Measurements from ENCODE around the gene GFM1.

The GFM1 gene

DNA sequence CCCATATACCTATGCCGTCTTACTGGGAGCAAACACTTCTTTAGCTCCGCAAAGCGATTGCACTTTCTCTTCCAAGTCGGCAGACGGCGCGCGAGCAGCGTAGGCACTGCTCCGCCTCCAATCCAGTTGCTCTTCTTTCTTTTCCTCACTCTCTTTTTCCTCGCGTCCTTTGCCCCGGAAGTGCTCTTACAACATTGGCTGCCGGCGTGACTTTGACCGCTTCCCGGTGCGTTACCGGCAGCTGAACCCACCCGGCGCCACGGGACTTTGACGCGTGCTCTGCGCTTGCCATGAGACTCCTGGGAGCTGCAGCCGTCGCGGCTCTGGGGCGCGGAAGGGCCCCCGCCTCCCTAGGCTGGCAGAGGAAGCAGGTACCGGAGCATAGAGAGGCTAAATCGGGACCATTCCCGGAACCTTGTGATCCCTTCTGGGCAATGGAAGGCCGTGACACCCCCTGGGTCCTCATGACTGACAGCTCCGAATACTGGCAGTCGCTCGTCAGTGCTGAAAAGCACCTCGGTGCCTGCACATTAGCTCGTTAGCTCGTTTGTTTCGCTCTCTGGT is at the start of gene GFM1:
GFM1 (plus strand) TSS at position 183 of the 564 bp plus-strand sequence; CDS start at position 291, 108 bp downstream.
- peak; percentile 99 for DNase-seq (ENCODE audit: low spot score)

DNA sequence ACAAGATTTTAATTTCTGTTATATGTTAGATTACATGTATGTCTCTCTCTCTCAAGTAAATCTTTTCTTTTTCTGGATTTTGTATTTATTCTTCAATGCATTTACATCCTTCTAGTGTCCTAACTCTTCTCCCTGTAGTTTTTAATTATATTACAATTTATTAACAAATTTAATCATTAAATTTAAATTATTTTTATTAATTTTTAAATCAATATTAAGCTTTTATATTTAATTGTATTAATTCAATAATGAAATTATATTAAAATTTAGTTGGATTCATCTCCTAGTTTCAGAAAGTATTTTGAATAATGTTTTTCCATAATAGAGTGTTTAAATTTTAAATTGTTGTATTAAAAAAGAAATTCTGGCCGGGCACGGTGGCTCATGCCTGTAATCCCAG is 43.5 kb upstream of the GFM1 start:
- no peak for DNase-seq (ENCODE audit: low spot score)

DNA sequence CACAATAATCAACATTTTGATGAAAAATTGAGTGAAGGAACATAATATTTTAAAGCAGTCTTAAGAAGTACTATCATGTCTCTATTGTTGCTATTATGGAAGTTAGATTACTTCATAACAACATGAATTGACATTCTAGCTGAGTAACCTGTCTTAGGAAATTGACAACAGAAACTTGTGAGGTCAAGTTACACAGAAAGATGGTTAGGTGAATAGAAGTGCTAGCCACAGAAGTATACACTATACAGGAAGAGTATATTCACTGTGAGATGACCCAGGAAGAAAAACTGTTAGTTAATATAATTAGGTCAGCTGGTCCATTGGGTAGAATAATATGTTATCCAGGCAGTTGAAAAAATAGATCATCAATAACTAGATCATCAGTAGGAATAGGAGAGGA is 42.1 kb upstream of the GFM1 start:
- DNase-seq (ENCODE audit: low spot score), result no peak

DNA sequence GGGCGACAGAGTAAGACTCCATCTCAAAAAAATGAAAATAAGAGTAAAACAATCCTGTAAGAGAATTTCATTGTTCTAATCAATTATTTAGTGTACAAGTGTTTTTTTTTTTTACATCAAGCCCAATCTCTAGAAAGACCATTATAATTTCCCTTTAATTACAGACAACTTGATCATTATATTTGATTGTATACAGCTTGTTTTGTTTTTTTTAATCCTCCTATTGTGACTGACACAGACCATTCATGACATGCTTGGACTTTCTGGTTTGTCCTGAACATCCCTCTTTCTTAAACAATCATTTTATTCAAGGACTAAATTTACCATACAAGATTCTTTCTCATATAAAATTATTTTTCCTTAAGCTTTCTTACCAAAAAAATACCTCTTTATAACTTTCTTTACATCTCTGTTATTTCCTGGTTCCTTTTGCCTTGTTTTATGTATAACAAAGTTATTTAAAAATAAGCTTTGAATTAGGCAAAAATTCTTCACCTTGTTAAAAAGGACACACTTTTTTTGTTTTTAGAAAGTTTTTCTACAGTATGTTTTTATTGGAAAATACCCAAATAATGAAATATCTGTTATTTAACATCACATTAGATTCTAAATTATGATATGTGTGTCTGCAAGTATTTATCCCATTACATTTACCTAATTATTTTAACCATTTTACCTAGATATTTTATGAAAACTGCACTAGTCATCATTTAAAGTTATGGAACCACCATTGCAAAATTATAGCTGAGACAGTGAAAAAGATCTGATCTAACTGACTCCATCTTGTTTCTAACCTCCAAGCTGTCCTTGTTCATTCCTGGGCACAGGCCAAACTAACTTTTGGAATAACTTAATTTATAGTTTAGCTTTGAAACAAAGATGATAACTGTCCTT is 26.1 kb upstream of the GFM1 start:
- no peak for DNase-seq (ENCODE audit: low spot score)

DNA sequence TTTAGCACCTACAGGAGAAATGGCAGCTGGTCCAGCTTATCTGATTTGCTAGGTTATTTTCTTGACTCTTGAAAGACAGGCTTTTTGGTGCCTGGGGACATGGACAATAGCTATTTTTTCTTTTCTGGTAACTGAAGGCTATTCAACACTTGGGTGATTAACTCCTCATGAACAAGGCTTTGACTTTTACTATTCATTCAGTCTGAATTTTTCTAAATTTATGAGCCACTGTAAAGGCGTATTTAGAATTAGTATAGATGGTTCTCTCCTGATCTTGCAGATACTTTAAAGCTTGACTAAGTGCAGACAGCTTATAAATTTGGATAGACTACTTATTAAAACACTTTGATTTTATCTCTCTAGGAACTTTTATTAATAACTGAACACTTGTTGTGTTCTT is 18.4 kb upstream of the GFM1 start:
- DNase-seq (ENCODE audit: low spot score), result no peak

DNA sequence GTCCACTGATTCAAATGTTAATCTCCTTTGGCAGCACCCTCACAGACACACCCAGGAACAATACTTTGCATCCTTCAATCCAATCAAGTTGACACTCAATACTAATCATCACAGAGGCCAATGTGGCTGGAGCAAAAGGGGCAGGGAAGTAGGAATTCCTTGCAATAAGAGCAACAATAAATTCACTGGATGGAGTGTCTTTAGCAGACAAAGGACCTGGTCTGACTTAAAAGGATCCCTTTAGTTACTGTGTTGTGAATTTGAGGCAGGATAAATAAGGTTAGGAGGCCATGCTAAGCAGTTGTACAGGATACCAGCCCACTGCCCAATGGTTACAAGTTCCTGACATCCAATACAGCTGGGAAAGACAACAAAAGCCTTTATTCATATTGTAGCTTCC is 12.3 kb upstream of the GFM1 start:
- DNase-seq (ENCODE audit: low spot score), result no peak

DNA sequence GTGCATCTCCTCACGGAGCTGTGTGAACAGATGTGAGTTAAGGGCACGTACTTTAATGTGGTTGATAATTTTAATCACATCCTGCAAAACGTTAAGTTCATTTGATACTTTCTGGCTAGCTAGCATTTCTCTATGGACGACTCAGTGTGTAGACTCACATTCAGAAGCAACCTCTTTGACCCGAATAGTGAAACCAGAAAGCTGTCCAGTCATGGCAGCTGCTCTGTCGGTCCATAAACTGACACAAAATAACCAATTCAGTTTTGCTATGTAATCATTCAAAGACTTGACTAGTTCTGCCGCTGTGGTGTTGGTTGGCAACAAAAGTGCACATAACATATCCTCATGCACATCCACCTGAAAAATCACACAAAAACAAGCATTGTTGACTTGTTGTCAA is 3.7 kb upstream of the GFM1 start:
- no peak for DNase-seq (ENCODE audit: low spot score)

DNA sequence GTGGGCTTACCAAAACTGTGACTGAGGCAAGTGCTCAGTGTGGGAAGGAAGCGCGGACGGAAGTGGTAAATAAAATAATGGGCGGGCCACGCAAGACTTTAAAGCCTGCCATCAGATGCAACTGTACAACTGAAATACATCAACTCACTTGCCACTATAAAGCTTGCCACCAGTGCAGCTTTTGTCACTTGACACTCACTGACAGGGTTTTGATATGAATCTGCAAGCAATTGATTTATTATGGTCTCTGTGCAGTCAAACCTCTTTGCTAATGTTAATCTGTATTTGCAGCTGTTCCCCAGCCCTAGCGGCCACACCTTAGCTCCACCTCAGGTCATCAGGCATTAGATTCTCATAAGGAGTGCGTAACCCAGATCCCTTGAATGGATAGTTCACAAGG is 2.3 kb upstream of the GFM1 start:
- no peak for DNase-seq (ENCODE audit: low spot score)

DNA sequence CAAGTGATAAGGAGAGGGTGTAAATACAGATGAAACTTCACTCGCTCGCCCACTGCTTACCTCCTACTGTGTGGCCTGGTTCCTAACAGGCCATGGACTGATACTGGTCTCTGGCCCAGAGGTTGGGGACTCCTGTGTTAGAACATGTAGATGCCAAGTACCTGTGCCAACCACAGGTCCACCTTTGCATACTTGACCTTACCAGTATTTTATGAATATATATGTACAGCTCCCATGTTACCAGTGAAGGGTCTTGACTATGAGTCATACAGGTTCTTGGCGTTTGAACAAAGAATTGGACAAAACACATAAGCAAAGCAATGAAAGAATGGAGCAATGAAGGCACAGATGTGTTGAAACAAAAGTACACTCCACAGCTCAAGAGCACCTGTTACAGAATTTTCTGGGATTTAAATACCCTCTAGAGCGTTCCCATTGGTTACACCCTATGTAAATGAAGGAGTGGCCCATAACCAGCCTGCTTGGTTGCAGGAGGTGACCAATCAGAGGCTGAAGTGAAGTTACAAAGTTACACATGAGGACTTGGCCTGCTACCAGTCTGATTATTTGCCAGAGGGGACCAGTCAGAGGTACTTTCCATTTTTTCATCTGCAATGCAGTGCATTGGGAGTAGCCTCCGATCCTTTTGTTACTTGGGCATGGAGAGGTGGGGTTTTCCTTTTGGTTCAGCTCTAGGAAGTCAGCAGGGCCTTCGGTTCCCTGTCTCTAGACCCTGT is 1.7 kb upstream of the GFM1 start:
- DNase-seq (ENCODE audit: low spot score), result no peak

DNA sequence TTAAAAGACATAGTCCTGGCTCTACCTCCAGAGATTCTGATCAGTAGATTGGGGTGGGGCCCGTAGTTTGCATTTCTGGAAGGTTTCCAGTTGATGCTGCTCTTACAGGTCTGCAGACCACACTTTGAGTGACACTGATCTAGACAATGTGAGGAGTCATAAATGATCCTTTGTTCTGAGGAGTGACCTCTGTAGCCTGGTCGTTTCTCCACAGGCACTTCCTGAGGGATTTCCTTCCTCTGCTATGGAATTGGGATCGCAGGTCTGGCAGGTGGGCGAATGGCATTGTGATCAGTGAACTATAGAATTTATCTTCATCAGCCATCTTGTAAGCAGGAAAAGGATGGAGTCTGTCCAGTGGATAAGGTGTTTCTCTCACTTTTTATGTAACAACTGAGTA is 5.5 kb downstream of the GFM1 start:
- no peak for DNase-seq (ENCODE audit: low spot score)

DNA sequence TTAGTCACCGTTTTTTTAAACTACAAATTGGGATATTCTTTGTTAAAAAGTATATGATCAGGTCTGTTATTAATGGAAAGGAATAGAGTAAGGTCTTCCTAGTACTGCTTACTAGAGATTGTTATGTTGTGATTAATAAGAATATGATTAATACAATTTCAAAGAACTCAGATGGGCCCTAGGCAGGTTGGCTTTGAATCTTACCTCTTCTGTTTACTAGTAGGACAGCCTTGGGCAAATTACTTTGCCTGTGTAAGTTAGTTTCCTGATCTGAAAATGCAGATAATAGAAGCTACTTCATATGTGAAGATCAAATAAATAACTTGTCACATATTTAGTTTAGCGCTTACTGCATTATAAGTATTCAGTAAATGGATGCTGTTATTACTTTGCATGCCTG is 6.9 kb downstream of the GFM1 start:
- no peak for DNase-seq (ENCODE audit: low spot score)

DNA sequence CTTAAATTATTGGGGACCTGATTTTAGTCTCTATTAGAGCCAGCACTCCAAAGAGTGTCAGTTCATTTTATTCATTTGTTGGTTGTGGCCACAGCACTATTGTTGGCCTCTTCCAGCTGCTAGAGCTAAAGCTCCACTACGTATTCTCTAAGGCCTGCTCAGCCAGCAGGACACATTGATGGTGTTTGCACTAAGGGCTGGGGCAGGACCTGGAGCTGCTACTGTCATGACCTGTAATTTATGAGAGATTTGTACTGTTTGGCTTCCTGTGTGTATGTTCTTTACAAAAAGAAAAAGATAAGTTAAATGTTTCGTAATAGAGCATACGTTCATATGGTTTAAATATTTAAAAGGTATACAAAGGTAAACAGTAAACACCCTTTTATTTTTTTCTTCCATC is 8.1 kb downstream of the GFM1 start:
- no peak for DNase-seq (ENCODE audit: low spot score)

DNA sequence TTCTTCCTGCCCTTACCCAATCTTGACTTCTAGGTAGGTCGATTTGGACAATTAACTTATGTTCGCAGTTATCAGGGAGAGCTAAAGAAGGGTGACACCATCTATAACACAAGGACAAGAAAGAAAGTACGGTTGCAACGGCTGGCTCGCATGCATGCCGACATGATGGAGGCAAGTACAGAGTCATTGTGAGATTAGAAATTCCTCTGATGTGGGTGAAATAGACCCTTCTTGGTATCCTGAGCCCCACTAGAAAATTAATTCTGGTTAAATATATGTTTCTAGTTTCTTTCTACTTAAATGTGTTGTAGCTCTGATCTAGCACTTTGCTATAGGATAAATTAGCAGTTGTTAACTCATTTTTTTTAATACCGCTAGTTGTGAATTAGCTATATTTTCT is 14.6 kb downstream of the GFM1 start:
- DNase-seq (ENCODE audit: low spot score), result no peak

DNA sequence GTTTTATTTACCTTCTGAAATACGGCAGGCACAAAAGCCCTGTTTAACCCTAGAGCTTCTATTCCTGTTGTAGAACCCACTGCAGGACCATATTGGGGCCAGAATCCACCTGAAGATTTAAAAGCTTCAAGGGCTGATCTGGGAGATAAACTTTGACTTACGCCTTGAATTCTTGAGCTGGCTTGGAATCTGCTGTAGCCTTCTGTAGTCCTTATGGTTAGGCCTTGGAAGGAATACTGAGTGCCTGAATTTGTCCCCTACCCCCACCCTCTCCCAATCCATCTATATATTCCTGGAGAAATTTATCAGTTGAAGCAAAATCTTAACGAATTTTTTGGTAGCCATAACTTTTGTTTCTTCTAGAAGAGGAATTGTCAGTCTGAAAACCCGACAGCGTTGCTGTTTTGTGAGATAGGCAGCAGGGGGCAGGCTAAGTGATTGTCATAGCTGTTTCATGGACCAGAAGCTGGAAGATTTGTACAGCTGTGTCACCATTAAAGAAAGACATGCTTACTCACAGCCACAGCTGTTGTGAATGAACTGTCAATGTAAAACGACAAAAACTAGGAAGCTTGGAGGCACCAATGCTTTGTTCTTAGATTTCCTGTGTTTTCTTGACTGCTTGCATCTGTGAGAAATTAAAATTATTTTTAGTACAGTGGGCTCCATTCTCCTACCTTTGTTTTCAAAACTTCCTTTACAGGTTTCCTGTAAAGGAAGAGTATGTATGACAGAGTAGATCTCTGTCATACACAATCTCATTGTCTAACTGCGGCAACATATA is 15.3 kb downstream of the GFM1 start:
- DNase-seq (ENCODE audit: low spot score), result peak; percentile 54

DNA sequence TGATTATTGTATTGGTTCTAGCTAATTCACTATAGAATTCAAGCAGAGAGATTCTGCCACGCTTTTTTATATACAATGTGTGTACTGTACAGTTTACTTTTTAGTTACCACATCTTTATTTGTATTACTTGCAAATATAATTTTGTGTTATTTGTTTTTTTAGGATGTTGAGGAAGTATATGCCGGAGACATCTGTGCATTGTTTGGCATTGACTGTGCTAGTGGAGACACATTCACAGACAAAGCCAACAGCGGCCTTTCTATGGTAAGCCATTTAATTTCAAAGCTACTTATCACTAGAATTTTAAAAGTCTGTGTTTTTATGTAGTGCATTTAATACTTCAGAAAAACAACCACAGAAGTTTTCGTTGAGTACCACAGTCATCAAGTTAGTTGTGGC is 16.4 kb downstream of the GFM1 start:
- DNase-seq (ENCODE audit: low spot score), result no peak

DNA sequence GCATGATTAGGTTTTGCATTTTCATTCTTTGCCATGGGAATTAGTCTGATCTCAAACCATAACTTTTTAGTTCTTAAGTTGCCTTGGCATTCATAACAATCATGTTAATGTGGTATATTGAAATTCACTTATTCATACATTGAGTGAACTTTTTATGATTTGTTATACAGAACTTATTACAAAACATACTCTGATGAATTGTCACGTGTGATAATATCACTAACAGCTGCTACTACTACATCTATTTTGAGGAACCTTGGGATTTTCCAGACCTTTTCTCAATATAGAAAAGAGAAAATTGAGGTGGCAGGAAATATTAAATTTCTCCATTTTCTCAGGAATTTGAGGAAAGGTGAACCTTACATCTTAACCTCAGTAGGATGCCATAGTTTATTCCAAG is 18.9 kb downstream of the GFM1 start:
- DNase-seq (ENCODE audit: low spot score), result no peak

DNA sequence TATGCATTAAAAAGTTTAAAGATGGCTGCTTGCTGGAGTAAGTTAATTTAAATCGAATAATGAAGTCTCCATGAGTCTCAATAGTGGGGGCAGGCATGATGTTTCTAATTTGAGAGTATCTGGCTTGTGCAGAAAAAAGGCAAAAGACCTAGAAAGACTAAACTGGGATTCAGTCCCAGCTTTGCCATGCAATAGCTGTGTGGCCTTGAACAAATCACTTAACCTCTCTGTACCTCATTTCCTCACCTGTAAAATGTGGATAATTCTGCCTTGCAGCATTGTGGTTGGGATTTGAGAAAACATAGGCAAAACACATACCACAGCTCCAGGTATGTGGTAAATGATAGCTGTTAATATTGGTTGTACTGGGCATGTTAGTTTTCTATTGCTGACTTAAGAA is 19.5 kb downstream of the GFM1 start:
- no peak for DNase-seq (ENCODE audit: low spot score)

DNA sequence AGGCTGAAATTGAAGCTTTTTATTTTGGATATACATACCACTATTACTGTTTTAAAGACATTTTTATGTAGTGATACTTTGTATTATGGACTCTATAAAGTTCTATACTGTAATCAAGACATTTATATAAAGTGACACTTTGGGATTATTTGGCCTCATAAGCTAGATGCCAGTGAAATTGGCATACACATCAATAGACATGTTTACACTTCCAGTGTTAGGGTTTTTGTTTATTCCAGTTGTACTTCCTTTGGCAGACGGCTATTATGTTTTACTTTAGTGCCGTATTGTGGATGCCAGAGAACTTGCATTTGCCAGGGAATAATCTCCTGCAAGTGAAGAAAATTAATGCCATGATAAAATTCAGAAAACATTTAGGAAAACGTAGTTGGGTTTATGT is 22.1 kb downstream of the GFM1 start:
- DNase-seq (ENCODE audit: low spot score), result no peak

DNA sequence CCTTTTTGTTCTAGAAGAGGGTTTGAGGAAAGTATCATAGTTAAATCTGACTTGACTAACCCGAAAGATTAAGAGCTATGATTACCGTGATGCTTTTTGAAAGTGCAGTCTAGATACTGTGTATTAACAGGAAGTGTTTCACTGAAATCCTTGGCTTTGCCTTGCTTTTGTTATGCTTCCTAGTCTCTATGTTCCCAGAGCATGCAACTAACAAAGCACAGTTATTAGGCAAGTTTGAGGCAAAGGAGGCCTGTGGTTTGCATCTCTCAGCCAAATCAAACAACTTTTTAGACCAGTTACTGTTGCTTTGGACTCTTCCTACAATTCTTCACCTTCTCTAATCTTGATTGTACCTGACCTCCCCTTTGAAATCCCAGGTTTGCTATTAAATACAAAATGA is 24.2 kb downstream of the GFM1 start:
- DNase-seq (ENCODE audit: low spot score), result no peak

DNA sequence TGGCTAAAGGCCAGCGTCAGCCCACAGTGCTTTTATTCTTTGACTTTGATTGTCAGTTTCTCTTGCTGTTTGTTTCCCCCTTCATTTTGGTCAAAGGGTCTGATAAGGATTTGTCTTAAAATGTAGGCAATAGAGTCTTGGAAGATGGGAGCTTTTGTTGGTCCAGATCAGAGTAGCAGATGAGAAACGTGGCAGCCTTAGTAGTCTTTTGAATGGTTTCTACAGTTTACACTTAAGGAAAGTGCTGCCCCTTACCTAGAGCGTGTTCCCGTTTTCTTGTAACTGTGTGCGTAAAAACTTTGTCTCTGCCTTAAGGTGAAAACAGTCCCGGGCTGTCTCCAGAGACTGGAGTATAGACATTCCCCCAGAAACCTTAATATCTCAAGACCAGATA is 27.5 kb downstream of the GFM1 start:
- DNase-seq (ENCODE audit: low spot score), result peak; percentile 21

DNA sequence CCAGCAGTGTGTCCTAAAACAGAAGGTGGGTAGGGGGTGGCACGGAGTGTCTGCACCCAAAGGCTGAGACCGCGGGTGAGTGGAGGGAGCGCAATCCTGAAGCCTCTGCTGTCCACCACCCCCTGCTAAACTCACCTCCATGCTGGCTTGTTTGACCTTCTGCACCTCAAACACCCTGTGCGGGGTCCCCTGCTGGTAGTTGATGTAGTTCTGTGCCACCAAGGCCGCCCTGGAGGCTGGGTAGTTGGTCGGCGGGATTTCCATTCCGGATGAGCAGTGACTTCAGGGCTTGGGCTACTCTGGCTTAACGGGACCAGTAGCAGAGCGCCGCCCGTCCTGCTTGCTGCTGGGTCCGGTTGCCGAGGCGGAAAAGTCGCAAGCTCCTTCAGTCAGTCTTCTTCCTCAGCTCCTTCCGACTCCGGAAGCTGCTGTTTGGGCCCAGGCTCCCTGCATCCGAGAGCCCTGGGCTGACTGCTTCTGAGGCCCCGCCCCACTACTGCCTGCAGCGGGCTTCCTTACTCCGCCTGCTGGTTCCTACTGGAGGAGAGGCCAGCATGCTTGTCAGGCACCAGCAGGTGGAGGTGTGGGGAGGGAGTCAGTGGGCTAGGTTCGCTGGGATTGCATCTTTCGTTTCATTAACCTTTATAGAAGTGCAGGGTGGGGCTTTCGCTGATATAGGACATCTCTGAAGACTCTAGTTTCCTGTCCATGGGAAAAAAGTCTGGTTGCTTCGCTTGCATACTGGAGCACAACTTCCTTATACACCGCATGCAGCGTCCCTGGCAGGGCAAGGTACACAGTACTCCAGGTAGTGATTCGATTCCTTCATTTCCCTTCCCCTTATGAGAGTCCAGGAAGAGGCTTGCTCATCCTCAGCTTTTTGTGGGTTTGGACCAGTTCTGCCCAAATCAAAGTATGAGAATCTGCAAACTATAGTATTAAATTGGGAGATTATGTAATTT is 28.2 kb downstream of the GFM1 start, which contains the start of gene LXN:
LXN (minus strand) TSS at position 434 of the 962 bp plus-strand sequence; CDS start at position 264, 170 bp downstream.
- peak; percentile 91 for DNase-seq (ENCODE audit: low spot score)

All from cerebellar cortex (tissue), 1 donor.